PC-3 (cell line): ENCODE results near the gene C16orf46. TPM values are rescaled to one million over a fixed set of nuclear protein-coding genes. Genes with fewer than 3 reads are reported as not detected.

Experiments
- ATAC-seq: fragments of 200-7000 bp; cut with Tn5 transposase; 2 replicates; pipeline ENCODE4 v1.9.1; 2020; ENCODE audit warnings: mild to moderate bottlenecking, moderate library complexity
- BruUV-seq: library from RNA; stranded (reverse); fragments of 400-500 nt; replicated peaks from 2 replicates; lab custom pipeline; 2021; lab: Mats Ljungman, UMichigan
- CTCF ChIA-PET: fragments of 300-600 bp; sonication (Branson Sonifier 250); formaldehyde crosslinking; loops from one replicate; lab custom pipeline; 2022; ENCODE audit warnings: antibody characterized with exemption; lab: Charles Lee
- POLR2A ChIA-PET: fragments of 300-600 bp; sonication (Branson Sonifier 250); formaldehyde crosslinking; loops from one replicate; lab custom pipeline; 2022; ENCODE audit warnings: antibody characterized with exemption; ENCODE audit not compliant: unreplicated experiment; lab: Charles Lee
- DNase-seq: peaks from one replicate; pipeline ENCODE4 v3.0.0-alpha.2; 2015
- H2AFZ ChIP-seq: fragments of 300-600 bp; sonication (generic); 2 replicates; pipeline ENCODE4 v1.6.0; 2016; ENCODE audit warnings: antibody characterized with exemption, low read length
- H3F3A ChIP-seq: fragments of 300-600 bp; sonication (generic); one replicate; pipeline ENCODE4 v1.6.0; 2017; ENCODE audit warnings: antibody characterized with exemption, low read length, control low read depth, mild to moderate bottlenecking; ENCODE audit not compliant: unreplicated experiment
- H3K27ac ChIP-seq: fragments of 300-600 bp; sonication (generic); 2 replicates; pipeline ENCODE4 v1.5.1; 2016; ENCODE audit warnings: mild to moderate bottlenecking, low read length
- H3K27me3 ChIP-seq: fragments of 300-600 bp; sonication (generic); 2 replicates; pipeline ENCODE4 v1.6.1; 2016; ENCODE audit warnings: low read length, mixed read lengths
- H3K36me3 ChIP-seq: fragments of 300-600 bp; sonication (generic); 2 replicates; pipeline ENCODE4 v1.6.1; 2016; ENCODE audit warnings: low read depth, mixed run types, low read length, mixed read lengths
- H3K4me1 ChIP-seq: fragments of 300-600 bp; sonication (generic); 2 replicates; pipeline ENCODE4 v1.5.1; 2016; ENCODE audit warnings: low read length; ENCODE audit not compliant: insufficient read depth
- H3K4me2 ChIP-seq: fragments of 300-600 bp; sonication (generic); 2 replicates; pipeline ENCODE4 v1.6.0; 2016; ENCODE audit warnings: low read length
- H3K4me3 ChIP-seq: fragments of 300-600 bp; sonication (generic); 2 replicates; pipeline ENCODE4 v1.5.1; 2016; ENCODE audit warnings: mild to moderate bottlenecking, low read length, mixed read lengths
- H3K79me2 ChIP-seq: fragments of 300-600 bp; sonication (generic); 2 replicates; pipeline ENCODE4 v1.6.1; 2017; ENCODE audit warnings: low read length, mixed read lengths
- H3K9ac ChIP-seq: fragments of 300-600 bp; sonication (generic); 2 replicates; pipeline ENCODE4 v1.6.0; 2016; ENCODE audit warnings: mild to moderate bottlenecking, low read length
- H3K9me2 ChIP-seq: fragments of 300-600 bp; sonication (generic); replicated peaks from 2 replicates; pipeline ENCODE4 v1.6.1; 2016; ENCODE audit warnings: mixed run types, low read length, mixed read lengths
- H3K9me3 ChIP-seq: fragments of 300-600 bp; sonication (generic); 2 replicates; pipeline ENCODE4 v1.6.1; 2016; ENCODE audit warnings: low read length, mixed read lengths
- H4K20me1 ChIP-seq: fragments of 300-600 bp; sonication (generic); 2 replicates; pipeline ENCODE4 v1.6.1; 2016; ENCODE audit warnings: low read length, mixed read lengths
- EZH2 ChIP-seq: fragments of 300-600 bp; sonication (generic); IDR thresholded peaks from one replicate; pipeline ENCODE4 v1.6.1; 2017; ENCODE audit warnings: antibody characterized with exemption, mild to moderate bottlenecking, low read length; ENCODE audit not compliant: unreplicated experiment
- EZH2phosphoT487 ChIP-seq: fragments of 300-600 bp; sonication (generic); IDR thresholded peaks from 2 replicates; pipeline ENCODE4 v1.6.1; 2018; ENCODE audit warnings: mild to moderate bottlenecking, antibody characterized with exemption, low read length, borderline replicate concordance
- intact Hi-C: fragments of 100-400 bp; cut with micrococcal nuclease; formaldehyde crosslinking; loops from 2 replicates; pipeline ENCODE4 v1.9.0; 2023
- total RNA-seq: library from RNA; depleted of rRNA; stranded (reverse); fragments of >200 nt; gene quantifications from 2 replicates; pipeline ENCODE4 v1.2.3, GENCODE V29; 2014
- TF ChIP-seq, protein P1 (sequence below): fragments of 300-600 bp; sonication (generic); conservative IDR thresholded peaks from 2 replicates; pipeline ENCODE4 v1.5.1; 2017; ENCODE audit warnings: antibody characterized with exemption, low read depth, mild to moderate bottlenecking, low read length

The C16orf46 gene
- total RNA-seq, 1 experiment from 2014 or later, result 0.73 TPM

DNA sequence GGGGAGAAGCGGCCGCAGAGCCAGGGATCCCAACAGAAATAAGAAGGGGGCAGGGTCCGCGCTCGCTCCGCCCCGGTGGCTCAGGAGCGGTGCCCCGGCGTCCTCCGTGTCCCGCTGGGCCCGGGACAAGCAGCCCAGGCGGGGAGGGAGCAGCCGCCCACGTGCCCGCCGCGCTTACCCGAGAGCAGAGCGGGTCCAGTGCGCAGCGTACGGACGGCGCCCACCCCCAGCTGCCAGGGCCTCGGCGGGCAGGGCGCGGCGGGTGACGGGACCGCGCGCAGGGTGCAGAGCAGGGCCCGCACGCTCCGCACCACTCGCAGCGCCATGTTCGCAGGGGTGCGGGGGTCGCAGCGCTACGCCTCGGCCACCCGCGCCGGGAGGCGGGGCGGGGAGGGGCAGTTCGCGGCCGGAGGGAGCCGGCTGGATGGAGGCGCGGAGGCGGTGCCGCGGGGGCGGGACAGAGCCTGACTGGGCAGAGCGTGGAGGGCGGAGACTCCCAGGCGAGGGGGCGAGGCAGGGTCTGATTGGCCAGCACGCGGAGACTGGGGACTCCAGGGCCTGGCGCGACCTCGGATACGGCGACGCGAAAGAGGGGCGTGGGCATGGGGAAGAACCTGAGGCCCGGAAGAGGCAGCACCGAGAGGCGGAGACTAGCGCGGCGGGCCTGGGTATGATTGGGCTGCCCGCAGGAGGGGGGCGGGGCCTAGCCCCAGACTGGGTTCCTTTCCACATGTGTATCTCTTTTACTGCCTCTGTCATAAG lies 19.1 kb upstream of the C16orf46 start, which contains the start of gene GCSH:
TSS of gene GCSH (minus strand) at position 443 of the 762 bp plus-strand sequence. CDS start at position 326, 117 bp downstream.
- Histone ChIP-seq H3K4me2 (peak within 1 kb of the TSS; percentile 95), H4K20me1 (no peaks in the 10 kb centered on the region), H3K9me2 (no peaks in the 10 kb centered on the region), H3K36me3 (no peaks in the 10 kb centered on the region), H3K9me3 (no peaks in the 10 kb centered on the region), H3K4me1 (peaks cover 13% of the 10 kb centered on the region), H3K27ac (peak within 1 kb of the TSS; percentile 6; the same call in 1 of the 2 replicates), H3F3A (no peaks in the 10 kb centered on the region), H3K27me3 (no peaks in the 10 kb centered on the region), H3K9ac (peak within 1 kb of the TSS; percentile 87), H3K79me2 (peaks cover 45% of the 10 kb centered on the region), H2AFZ (peak within 1 kb of the TSS; percentile 86), H3K4me3 (peak within 1 kb of the TSS; percentile 91)
- ATAC-seq (peak; percentile 98), DNase-seq (peak; percentile 93)
- no TSS peak for BruUV-seq
- ChIA-PET CTCF (no interaction called here), POLR2A (no interaction called here)
- TF ChIP-seq EZH2phosphoT487 (no peak), EZH2 (no peak)
- TF ChIP-seq, protein P1, sequence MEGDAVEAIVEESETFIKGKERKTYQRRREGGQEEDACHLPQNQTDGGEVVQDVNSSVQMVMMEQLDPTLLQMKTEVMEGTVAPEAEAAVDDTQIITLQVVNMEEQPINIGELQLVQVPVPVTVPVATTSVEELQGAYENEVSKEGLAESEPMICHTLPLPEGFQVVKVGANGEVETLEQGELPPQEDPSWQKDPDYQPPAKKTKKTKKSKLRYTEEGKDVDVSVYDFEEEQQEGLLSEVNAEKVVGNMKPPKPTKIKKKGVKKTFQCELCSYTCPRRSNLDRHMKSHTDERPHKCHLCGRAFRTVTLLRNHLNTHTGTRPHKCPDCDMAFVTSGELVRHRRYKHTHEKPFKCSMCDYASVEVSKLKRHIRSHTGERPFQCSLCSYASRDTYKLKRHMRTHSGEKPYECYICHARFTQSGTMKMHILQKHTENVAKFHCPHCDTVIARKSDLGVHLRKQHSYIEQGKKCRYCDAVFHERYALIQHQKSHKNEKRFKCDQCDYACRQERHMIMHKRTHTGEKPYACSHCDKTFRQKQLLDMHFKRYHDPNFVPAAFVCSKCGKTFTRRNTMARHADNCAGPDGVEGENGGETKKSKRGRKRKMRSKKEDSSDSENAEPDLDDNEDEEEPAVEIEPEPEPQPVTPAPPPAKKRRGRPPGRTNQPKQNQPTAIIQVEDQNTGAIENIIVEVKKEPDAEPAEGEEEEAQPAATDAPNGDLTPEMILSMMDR, result no peak
- intact Hi-C loops, result loop anchor here (2.0 to 10.0 kb wide), 2 partner anchors 19 to 99 kb away; partner anchors contain the start of gene C16orf46

DNA sequence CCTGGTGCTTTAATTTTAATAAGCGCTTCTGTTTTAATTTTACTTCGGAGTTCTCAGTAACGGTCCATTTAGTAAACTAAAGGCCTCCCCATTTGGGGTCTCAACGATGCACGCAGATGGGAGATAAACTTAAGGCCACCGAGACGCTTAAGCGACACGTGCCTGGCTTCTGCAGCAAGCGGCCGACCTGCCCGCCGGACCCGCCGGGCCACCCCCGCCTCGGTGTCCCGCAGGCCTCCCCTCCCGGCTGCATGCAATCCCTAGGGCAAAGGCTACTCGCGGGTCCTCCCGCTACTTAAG lies 18.6 kb upstream of the C16orf46 start:
- H3K9me2 ChIP-seq, result no peaks in the 10 kb centered on the region
- peak overlapping the region; percentile 91 for H3K4me3 ChIP-seq
- no peaks in the 10 kb centered on the region for H3K9me3 ChIP-seq
- CTCF ChIA-PET, result no interaction called here
- DNase-seq (peak; percentile 2), ATAC-seq (peak; percentile 7)
- no TSS peak for BruUV-seq
- H3K27ac ChIP-seq, result no peak overlapping the region
- no peaks in the 10 kb centered on the region for H4K20me1 ChIP-seq
- peak overlapping the region; percentile 87 for H3K9ac ChIP-seq
- POLR2A ChIA-PET, result no interaction called here
- TF ChIP-seq, protein P1, result no peak
- TF ChIP-seq EZH2 (no peak), EZH2phosphoT487 (no peak)
- intact Hi-C loops, result loop anchor here (2.0 to 10.0 kb wide), 2 partner anchors 19 to 99 kb away; partner anchors contain the start of gene C16orf46
- no peaks in the 10 kb centered on the region for H3K27me3 ChIP-seq
- H3K4me1 ChIP-seq, result peaks cover 13% of the 10 kb centered on the region
- no peaks in the 10 kb centered on the region for H3K36me3 ChIP-seq
- H3F3A ChIP-seq, result no peaks in the 10 kb centered on the region
- peaks cover 49% of the 10 kb centered on the region for H3K79me2 ChIP-seq
- H3K4me2 ChIP-seq, result peak overlapping the region; percentile 95
- peak overlapping the region; percentile 86 for H2AFZ ChIP-seq

DNA sequence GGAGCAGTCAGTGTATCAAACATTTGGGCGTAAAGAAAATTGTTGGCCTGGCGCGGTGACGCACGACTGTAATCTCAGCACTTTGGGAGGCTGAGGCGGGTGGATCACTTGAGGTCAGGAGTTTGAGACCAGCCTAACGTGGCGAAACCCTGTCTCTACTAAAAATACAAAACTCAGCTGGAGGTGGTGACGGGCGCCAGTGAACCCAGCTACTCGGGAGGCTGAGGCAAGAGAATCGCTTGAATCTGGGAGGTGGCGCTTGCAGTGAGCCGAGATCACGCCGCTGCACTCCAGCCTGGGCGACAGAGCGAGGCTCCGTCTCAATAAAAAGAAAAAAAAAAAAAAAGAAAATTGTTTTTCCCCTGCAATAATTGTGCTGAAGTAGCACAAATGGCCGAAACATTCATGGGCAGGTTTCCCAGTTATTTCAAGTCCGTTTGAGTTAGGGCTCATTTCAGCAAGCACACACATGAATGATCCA lies 17.8 kb upstream of the C16orf46 start:
- no peaks in the 10 kb centered on the region for H3K9me2 ChIP-seq
- peak overlapping the region; percentile 91 for H3K4me3 ChIP-seq
- H3K36me3 ChIP-seq, result no peaks in the 10 kb centered on the region
- POLR2A ChIA-PET, result no interaction called here
- H3K79me2 ChIP-seq, result peaks cover 52% of the 10 kb centered on the region
- no TSS peak for BruUV-seq
- no peak for DNase-seq
- TF ChIP-seq, protein P1, result no peak
- TF ChIP-seq EZH2 (no peak), EZH2phosphoT487 (no peak)
- H3K4me2 ChIP-seq, result peak overlapping the region; percentile 95
- H3K9me3 ChIP-seq, result no peaks in the 10 kb centered on the region
- H3K27me3 ChIP-seq, result no peaks in the 10 kb centered on the region
- H3K27ac ChIP-seq, result no peak overlapping the region
- H3K4me1 ChIP-seq, result peaks cover 13% of the 10 kb centered on the region
- H3F3A ChIP-seq, result no peaks in the 10 kb centered on the region
- H4K20me1 ChIP-seq, result no peaks in the 10 kb centered on the region
- CTCF ChIA-PET, result no interaction called here
- intact Hi-C loops, result loop anchor here (2.0 to 10.0 kb wide), 2 partner anchors 18 to 100 kb away; partner anchors contain the start of gene C16orf46
- H2AFZ ChIP-seq, result no peak overlapping the region
- peak overlapping the region; percentile 87; the same call in 1 of the 2 replicates for H3K9ac ChIP-seq
- ATAC-seq, result no peak
